NCI-H128 (cell line): Measurements from ENCODE around the gene OR1B1.
"Not testable (repeated sequence)": the region's sequence is repeated elsewhere in the genome, so short reads cannot be mapped to it uniquely, and the experiment has no call there.

Source experiments
- DNase-seq: peaks from one replicate; lab custom pipeline; 2025; ENCODE audit not compliant: unreplicated experiment; lab: John Stamatoyannopoulos, UW

OR1B1 gene

DNA sequence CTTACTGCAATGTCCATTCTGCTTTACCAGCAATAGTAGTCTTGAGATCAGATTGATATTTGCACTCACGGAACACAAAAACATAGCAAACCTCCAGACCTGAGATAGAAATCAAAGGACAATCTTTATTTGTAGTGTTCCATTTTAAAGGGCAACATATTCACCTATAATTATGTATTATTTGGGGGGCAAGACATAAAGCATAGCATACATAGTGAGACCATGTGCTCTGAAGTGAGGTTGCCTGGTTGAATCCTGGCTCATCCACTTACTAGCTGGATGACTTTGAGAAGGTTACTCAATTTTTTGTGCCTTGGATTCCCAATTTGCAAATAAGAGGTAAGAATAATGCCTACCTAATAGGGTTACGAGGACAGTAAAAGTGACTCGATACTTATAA is at the start of gene OR1B1:
Gene OR1B1, minus strand, starts transcription at position 101 of the 400 bp plus-strand sequence.
- no peak for DNase-seq

DNA sequence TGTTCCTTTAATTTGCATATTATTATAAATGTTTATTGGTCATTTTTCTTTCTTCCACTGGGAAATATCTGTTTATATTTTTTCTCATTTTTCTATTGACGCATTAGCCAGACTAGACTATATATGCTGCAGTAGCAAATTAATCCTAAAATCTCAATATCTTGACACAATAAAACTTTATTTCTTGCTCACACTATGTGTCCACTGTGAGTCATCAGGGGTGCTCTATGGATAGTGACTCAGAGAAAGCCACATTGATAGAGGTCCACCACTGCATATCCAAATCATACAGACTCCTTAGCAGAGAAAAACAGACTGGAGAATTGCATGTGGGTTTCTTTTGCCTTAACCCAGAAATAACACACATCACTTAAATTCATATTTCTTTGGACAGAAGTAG is 38.3 kb upstream of the OR1B1 start:
- DNase-seq: no peak

DNA sequence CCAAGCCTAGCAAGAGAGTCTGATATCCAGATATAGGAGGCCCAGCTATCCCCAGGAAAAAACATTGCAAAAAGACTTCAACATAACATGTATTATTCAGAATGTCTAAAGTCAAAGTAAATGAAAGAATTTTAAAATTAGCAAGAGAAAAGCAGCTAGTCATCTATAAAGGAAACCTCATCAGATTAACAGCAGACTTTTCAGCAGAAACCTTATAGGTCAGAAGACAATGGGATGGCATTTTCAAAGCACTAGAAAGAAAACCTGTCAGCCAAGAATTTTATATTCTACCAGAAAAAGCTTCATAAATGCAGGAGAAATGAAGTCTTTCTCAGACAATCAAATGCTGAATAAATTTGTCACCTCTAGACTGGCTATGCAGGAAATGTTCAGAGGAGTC is 27.4 kb upstream of the OR1B1 start:
- no peak for DNase-seq

DNA sequence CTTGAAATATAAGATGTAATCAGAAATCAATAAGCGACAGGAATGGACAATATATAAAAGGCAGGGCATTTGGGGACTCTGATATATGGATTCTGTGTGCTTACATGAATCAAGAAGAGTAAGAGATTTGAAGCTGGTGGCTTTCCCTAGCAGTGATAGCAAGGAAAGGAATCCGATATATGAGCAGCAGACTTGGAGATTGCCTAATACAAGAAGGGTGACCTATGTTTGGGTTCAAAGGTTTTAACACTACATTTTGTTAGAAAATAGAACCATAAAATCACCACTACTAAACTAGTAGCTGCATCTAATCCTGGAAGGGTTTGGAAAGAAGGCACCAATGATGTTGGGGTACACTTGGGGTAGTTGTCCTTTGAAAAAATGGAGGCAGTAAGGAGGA is 15.1 kb upstream of the OR1B1 start:
- DNase-seq: no peak

DNA sequence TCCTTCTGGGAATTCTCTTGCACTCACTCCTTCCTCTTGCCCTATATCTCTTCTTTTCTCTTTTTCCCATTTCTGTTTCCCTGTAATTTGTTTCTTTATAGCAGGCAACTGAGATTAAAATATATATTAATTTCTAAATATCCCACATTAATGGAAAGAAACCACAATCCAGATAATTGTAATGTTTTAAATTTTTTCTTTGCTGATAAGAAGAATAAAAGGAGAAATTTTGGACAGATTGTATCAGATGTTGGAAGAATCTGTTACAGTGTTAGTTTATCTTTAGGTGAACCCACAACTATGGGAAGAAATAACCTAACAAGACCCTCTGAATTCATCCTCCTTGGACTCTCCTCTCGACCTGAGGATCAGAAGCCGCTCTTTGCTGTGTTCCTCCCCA is 4.0 kb upstream of the OR1B1 start, which contains the start of gene OR1L1:
Gene OR1L1, plus strand, starts transcription at position 301 of the 400 bp plus-strand sequence. Its CDS starts 0 bp downstream, at position 301.
- DNase-seq: no peak

DNA sequence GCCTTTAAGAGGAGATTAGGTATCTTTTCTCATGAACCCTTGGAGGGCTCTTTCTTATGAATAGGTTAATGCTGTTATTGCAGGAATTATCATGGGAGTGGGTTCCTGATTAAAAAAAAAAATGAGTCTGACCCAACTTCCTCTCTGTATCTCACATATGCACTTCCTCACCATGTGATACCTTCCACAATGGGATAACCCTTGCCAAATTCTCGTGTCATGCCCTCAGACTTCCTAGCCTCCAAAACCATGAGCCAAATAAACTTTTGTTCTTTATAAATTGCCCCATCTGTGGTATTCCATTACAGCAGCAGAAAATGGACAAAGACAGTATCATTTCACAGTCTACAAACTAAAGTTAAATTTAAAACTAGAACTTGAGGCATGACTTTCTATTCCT is 1.0 kb downstream of the OR1B1 start:
- no peak for DNase-seq

DNA sequence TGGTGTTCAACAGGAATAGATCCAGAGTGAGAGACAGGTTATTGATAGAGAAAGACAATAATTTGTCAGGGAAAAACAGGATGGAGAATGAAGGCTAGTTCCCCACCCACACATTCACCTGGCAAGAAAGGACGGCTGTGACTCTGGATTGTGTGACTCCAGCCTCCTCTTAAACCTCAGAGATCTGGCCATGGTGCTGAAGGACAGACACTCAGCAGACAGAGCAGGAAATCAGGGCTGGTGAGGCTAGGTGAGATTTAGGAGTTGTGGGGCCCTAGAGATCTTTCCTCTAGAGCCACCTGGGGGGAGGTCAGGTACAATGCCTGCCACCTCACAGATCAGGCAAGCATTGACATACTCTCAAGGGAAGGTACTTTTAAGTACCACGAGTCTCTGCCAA is 15.2 kb downstream of the OR1B1 start:
- no peak for DNase-seq

DNA sequence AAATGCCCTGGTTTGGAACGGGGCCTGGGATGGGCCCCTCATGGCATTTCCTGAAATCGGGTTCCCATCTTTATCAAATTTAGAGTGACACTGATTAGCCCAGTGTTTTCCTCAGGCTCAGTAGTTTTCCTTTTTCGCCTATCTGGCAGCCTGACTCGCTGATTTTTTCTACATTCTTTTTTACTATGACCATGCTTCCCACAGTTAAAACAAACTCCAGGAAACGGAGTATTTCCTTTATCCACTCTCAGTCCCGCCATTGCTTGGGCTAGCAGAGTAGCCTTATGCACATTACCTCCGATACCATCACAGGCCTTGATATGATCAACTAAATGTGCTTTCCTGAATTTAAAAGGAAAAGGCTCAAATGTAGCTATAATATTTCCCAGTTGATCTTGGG is 37.4 kb downstream of the OR1B1 start:
- DNase-seq: no peak

DNA sequence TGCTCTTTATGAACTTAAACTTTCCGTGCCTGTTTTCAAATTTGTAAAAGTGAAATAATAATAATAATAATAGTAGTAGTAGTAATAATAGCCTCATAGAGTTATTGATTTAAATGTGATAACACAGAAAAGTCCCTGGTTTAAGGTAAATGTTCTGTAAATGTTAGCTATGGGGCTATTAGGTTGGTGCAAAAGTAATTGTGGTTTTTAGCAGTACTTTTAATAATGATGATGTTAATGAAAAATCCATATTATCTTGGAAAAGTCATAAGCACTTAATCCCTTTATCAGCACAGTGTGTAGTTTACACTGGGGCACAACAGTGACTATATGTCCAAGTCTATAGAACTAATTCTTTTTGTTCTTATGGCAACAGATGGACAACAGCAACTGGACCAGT is 43.1 kb downstream of the OR1B1 start, which contains the start of gene OR1Q1:
Gene OR1Q1, plus strand, starts transcription at position 377 of the 400 bp plus-strand sequence. Its CDS starts 0 bp downstream, at position 377.
- no peak for DNase-seq

DNA sequence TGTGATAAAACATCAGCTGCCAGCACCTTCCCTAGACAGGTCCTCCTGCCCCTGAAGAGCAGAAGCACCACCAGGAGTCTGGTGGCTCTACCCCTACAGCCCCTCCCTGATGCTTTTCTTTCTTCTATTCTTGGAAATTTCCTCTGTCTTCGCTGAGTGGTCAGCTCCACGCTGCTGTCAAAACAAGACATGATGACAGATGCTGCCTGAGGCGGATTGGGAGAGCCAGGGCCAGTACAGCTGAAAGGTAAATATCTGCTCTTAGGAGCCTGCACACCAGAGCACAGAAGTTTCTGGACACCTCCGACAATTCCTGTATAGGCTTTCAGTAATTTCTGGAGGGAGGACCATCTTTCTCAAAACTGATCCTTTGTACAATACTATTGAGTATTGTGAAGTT is 47.6 kb downstream of the OR1B1 start:
- no peak for DNase-seq

DNA sequence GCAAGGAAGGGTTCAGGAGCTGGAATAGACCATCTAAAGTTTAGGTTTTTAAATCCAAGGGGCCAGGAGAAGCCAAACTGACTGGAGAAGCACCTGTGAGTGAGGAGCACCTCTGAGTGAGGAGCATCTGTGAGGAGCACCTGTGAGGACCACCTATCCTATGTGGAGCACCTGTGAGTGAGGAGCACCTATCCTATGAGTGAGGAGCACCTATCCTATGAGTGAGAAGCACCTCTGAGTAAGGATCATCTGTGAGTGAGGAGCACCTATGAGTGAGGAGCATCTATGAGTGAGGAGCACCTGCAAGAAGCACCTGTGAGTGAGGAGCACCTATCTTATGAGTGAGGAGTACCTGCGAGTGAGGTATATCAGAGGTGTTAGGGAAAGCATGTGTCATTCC is 50.8 kb downstream of the OR1B1 start:
- DNase-seq: no peak

DNA sequence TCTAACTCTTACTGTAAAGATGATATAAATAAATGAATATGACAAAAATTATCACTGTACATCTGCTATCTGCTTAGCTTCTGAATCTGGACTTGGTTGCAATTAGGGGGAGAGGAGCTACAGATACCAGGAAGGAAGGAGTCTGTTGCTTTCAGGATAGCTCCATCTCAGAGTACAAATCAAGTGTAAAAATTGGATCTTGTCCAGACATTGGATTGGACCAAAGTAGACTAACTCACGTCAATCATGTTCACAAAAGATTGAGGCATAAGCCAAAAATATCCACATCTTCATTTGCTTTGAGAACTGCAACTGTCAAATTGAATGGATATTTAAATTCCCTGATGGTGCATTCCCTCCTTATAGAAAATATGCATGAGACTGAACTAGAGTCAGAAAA is 51.7 kb downstream of the OR1B1 start:
- no peak for DNase-seq

DNA sequence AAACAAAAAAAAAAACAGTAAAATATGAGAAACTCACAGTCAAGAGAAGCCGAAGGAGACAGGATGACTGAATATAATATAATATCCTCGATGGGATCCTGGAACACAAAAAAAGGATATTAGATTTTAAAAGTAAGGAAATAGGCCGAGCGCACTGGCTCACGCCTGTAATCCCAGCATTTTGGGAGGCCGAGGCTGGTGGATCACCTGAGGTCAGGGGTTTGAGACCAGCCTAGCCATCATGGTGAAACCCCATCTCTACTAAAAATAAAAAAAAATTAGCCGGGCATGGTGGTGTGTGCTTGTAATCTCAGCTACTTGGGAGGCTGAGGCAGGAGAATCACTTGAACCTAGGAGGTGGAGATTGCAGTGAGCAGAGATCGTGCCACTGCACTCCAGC is 74.1 kb downstream of the OR1B1 start, which contains the start of gene OR1L8:
Gene OR1L8, minus strand, starts transcription at position 101 of the 400 bp plus-strand sequence. CDS start 14,907 bp downstream, outside the sequence.
- DNase-seq: not testable (repeated sequence)

DNA sequence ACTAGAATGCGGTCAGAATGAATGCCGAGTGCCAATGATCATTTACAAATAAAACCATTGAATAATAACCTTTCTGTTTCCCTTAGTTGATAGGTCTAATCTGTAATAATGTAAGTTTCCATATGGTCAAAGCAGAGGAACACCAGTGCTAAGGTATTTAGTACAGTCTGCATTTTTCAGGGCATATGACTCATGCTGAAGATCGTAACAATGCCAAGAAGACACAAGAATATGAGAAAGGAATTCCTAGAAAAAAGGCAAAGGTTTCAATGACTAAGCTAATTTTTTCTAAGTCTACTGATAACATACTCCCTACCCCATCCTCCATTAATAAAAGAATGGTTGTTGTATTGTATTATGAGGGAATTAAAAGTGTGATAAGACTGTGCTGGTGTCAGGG is 77.1 kb downstream of the OR1B1 start:
- DNase-seq: no peak

DNA sequence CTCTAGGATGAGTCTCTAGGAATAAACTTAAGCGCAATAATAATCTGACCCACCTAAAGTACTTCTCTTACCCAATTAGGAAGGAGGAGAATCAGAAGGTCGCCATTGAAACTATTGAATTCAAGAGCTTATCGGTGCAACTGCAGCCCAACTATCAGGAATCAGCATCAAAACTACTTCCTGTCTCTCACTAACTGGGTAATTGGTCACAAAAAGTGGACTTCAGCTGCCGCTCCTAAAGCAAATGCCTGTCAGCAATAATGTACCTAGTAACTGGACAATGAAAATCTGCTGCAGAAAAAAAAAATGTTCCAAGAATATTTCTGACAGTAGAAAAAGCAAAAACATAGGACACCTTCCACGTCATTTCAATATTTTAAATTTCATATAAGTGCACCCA is 77.6 kb downstream of the OR1B1 start:
- no peak for DNase-seq
